GM18861 (cell line): ENCODE results near the gene RBBP8NL.

Experiments used
- ATAC-seq: cut with Tn5 transposase; IDR thresholded peaks from one replicate; pipeline ENCODE4 v1.9.1; 2021; ENCODE audit not compliant: unreplicated experiment

Gene RBBP8NL

DNA sequence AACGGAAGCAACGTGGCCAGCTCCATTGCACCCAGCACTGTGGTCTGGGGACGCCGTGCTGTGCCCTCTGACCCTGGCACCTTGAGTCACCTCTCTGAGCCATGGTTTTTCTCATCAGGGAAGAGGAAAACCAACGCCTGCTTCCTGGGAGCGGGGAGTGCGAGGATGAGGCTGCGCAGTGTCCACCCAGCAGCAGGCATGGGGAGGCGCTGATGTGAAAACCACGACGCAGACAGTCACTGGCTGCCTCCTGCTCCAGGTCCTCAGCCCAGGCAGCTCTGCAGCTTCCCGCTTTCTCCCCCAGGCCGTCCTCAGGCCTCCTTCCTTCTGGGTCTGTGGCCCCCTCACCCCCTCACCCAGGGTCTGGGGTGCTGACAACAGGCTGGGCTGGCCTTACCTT, 34.5 kb upstream of the RBBP8NL start:
- ATAC-seq: no peak

DNA sequence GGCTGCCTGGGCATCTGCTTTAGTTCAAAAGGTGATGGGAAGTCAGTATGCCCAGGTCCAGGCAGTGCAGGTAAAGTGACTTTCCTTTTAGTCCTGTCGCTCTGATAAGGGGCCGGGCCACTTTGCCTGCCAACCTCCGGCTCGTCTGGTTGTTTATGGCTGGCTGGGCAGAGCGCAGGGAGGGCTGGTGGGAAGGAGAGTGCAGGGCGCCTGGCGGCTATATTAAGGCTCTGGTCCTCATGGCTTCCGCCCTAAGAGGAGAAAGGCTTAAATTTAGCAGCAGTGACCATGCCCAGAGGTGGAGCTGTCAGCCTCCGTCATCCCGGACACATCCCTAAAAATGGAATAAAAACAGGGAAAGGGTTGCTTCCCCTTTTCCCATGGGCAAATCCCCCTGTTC, 33.8 kb upstream of the RBBP8NL start:
- ATAC-seq: no peak

DNA sequence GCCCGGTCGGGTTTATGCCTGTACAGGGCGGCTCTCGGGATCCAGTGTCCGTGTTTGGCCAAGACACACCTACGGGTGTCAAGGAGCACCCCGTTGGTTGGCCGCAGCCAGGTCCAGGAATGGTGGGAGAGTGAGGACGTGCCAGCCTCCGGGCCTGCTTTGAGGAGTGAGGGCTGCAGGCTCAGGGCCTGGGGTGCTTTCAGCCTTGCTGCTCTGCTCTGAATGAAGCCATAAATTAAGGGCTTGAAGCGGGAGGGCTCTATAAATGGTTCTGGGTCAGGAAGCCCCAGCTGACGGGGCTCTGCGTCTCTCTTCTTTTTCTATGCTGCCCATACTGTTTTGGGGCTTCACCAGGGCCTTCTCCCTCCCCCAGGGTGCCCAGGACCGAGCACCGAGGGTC, 33.3 kb upstream of the RBBP8NL start:
- no peak for ATAC-seq

DNA sequence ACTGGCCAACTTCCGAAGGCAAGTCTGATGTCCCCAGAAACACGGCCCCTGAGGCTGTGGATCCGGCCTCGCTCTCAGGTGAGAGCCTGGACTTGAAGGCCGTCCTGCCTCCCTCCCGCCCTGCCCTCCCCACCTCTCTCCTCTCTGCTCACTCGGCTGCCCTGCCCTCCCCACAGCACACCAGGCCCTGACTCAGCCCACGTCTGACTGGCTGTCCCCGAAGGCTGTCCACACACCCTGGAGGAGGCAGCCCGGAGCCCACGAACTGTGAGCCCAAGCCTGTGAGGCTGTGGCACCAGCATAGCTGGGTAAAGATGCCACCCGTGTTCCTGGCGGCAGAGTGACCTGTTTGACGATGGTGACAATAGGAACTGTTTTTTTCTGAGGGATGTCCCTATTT, 32.1 kb upstream of the RBBP8NL start:
- no peak for ATAC-seq

DNA sequence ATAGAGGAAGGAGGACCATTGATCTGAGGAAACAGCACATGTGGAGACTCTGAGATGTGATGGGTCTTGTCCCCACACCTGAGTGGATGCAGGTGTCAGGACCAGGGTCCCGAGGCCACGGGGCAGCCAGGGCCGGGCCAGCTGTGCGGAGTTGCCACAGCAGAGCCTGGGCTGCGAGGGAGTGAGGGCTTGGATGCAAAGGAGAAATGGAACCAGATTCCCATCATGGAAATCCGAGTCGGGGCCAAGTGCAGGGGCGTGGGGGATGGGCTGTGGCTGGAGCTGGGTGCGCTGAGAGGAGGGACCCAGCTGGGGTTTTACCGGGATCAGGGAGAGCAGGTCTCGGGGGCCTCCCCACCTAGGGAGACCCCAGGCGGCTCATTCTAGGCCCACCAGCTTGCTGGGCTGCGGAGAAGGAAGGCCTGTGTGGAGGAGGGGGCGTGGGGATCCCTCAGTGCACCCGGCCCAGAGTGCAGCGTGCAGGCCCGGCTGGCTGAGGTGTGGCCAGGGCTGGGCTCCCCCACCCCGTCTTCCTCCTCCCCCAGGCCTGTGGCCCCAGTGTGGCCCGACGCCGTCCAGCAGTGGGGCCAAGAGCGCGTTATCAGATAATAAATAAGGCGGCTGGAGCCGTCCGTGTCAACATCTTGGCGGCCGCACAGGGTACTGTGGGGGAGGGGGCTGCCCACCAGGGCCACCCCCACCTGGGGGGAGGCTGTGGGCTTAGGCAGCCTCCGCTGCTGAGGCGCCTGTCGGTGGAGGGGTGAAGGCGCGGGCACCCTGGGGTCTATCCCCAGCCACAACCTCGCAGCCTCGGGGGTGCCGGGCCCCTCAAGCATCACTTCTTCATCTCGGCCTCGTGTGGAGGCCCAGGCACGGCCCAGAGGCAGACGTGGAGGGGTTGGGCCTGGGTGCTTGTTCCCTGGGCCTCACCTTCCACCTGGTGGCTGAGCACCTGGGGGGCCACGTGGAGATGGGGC, 31.2 kb upstream of the RBBP8NL start:
- no peak for ATAC-seq

DNA sequence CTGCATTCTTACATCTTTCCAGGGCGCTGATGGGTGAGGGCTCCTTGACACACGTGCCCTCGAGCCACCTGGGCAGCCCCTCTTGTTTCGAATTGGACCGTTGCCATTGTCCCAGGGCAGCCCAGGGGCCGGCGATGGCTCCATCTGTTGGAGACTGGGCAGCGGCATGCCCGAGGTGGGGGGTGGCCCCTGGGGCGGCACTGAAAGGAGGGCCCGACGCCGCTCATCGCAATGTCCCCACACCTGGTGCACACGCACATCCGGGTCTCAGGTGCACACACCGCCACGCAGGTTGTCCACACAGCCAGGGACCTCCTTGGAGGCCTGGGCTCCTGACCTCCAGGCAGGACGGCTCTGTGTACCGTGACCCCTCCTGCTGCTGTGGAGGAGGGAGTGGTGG, 30.5 kb upstream of the RBBP8NL start:
- no peak for ATAC-seq

DNA sequence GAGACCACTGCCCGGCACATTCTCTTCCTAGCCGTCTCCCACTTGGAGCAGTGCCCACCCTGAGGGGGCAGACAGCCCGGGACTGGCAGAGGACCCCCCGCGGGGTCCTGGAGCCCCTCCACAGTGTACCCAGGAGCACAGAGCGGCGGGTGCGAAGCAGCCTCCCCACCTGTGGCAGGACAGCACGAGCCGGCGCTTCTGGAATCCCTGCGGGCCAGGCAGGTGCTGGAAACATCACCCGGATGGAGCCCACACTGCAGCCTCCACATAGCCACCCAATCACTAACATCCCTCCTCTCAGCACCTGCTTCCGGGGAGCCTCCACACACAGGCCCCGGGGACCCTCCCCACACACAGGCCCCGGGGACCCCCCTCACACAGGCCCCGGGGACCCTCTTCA, 29.8 kb upstream of the RBBP8NL start:
- no peak for ATAC-seq

DNA sequence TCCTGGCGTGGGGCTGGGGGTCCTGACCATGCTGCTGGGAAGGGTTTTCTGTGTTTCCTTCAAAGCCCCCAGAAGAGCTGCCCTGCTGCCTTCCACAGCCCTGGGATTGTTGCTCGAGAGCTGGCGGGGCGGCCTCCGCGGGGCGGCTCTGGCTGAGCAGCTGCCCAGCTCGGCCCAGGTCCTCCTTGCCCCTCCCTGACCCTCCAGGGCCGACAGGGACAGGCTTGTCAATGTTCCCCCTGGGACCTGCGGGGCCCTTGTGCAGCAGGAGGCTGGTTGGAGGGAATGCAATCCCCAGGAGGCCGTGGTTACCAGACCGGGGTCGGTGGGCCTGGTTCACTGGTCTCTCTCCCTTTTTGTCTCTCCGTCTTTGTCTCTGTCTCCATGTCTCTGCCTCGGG, 28.6 kb upstream of the RBBP8NL start:
- ATAC-seq: no peak

DNA sequence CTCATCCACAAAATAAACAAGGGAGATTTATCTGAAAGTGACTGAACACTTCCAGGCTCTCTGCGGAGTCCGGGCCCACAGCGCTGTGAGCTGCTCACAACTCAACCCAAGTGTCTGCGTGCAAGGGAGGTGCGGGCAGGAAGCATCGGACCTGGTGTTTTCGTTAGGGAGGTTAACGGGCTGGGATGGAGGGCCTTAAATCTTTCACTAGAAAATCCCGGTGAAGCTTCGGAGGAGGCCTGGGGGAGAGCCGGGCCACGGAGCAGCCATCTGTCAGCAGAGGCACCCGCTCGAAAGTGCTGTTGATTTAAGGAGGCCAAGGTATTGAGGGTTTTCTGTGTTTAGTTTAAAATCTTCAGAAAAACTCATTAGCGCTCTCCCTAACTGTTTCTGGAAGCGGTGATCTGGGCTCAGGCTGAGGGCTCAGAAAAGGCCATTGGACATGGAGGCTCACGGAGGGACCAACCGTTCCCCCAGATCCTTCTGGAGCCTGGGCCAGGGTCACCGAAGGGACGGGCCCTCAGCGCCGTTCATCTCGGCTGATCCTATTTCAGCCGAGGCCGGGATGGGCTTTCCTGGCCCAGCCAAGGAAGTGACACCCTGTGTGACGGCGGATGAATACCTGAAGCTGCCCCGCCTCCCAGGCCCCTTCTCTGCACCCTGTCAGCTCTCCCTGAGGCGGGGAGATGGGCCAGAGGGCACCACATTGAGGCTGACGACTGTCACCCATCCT, 27.7 kb upstream of the RBBP8NL start:
- ATAC-seq: no peak

DNA sequence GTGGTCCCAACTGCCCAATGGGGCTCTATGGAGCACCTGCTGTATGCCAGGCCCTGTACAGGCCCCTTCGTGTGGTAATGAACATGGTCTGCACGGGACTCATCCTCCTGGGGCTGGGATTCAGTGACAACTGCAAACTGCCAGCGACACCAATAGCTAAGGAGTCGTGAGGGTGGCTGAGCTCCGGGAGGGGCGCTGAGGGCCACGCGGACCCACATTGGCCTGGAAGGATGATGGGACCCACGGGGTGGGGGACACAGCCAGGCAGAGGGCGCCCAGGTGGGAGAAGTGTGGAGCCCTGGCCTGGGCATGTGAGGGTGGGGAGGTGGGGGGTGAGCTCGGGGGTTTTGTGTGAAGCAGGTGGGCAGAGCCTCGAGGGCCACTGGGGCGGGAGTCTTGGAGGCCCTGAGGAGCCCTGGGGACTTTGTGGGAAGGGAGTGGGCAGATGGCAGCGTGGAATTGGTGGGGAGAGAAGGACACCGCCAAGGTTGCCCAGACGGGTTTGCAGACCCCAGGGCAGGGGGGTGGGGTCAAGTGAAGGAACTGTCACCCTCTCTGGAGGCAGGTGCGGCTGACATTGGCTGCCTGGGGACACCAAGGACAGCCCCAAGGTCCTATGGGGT, 26.0 kb upstream of the RBBP8NL start:
- ATAC-seq: no peak

DNA sequence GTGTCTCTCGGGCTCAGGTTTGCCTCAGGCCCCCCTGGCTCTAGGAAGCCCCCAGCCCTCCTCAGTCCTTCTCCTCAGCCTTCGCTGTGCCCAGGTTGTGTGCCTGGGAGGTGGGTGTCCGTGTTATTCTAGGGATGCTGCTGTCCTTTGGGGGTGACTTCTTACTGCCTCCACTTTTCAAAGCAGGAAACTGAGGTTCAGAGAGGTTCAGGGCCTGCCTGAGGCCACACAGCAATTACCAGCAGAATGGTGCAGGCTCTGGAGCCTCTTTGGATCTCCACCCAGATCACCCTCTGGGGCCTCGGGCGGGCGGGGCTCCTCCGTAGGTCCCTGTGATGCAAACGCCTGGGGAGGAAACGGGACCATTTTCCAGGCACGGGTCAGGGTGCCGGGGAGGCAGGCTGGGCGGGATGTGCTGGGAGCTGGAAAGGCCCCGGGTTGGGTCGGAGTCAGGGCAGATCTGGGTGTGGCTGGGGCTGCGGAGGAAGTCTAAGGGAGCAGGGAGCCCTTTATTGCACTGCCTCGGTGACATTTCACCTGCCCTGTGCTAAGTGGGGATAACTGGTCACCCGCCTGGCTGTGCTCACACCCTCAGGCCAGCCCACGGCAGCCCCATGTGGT, 25.2 kb upstream of the RBBP8NL start:
- no peak for ATAC-seq

DNA sequence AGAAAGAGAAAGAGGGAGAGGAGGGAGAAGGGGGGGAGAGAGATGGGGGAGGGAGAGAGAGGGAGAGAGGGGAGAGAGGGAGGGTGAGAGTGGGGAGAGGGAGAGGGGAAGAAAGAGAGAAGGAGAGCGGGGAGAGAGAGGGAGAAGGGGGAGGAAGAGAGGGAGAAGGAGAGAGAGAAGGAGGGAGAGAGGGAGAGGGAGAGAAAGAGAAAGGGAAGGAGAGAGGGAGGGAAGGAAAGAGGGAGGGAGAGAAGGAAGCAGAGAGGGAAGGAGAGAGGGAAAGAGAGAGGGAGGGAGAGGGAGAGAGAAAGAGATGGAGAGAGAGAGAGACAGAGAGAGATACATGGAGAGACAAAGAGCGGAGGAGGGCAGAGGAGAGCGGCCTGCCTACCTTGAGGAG, 24.6 kb upstream of the RBBP8NL start:
- no peak for ATAC-seq

DNA sequence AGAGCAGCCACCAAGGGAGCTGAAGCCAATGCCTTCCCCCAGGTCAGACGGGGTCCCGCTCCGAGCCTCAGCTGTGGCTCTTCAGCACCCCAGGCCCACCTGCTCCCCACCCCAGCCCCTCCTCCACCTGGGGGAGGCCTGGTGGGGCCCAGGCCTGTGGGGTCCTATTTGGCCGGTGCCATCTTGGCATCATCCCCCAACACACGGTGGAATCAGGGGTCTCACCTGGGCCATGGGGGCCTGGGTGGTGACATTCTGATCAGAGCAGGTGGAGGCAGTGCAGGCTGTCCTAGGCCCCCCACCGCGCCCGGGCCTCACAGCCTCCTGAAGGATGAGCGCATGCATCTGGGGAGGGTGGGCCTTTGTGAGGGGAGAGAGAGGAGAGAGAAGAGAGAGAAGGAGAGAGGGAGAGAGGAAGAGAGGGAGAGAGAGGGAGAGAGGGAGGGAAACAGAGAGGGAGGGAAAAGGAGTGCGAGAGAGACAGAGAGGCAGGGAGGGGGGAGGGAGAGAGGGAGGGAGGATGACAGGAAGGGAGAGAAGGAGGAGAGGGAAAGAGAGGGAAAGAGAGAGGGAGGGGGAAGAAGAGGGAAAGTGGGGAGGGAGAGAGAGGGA, 23.9 kb upstream of the RBBP8NL start:
- no peak for ATAC-seq

DNA sequence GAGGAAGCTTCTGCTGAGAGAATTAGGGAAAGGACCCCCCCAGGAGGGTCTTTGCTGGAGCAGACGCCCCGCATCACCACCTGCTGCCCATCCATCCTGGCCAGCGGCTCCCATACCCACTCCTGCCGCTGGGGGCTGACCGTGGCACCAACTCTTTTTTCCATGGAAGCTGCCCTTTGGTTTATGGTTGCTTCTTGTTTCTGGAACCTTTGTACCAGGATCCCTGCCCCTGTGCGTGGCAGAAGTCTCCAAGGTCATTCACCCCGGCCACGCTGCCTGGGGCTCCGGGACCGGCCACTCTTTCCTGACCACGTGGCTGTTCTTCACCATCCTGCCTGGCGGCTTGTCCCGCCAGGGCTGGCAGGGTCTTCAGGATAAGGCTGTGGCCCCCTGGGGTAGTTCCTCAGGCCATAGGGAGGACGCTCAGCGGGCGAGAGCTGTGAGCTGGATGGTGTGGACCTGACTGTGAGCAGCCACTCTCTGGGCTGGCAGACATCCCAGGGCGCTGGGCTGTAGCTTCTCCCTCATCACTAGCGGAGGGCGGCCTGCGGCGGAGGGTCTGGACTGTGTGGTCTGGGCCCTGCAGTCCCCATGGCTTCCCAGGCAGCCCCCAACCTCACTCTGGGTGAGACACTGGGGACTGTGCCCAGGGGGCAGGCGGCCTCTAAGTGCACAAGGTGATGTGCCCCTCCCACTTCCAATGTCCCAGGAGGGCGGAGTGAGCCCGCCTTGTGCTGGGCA, 22.8 kb upstream of the RBBP8NL start:
- ATAC-seq: no peak

DNA sequence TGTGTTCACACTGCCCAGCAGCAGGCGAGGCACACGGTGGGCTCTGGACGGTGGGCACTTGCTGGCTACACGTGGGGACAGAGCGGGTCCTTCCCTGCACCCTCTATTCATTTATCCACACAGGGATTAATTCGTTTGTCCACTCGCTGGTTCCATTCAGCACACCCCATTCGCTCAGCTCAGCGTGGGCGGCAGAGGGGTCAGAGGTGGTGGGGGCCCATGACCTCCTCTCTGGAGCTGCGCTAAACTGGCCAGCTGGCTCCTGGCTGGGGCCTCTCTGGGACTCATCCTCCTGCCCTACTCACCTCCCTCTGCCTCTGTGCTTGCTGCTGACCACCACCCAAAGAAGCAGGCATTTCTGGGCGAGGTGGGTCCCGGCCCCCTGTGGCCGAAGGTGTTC, 21.4 kb upstream of the RBBP8NL start:
- ATAC-seq: no peak

DNA sequence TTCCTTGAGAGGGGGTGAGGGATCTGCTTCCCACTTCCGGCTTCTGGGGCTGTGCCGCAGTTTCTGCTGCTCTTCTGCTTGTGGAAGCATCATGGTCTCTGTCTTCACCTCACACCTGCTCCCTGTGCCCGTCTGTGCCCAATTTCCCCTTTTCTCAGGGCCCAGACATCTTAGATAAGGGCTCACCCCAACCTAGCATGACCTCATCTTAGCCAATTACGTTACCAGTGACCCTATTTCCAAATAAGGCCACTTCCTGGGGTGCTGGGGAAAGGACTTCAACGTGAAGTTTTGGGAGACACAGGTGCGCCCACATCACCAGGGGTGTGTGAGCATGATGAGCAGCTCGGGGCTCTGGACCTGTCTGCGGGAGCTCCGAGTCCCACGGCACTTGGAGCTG, 20.7 kb upstream of the RBBP8NL start:
- ATAC-seq: no peak

DNA sequence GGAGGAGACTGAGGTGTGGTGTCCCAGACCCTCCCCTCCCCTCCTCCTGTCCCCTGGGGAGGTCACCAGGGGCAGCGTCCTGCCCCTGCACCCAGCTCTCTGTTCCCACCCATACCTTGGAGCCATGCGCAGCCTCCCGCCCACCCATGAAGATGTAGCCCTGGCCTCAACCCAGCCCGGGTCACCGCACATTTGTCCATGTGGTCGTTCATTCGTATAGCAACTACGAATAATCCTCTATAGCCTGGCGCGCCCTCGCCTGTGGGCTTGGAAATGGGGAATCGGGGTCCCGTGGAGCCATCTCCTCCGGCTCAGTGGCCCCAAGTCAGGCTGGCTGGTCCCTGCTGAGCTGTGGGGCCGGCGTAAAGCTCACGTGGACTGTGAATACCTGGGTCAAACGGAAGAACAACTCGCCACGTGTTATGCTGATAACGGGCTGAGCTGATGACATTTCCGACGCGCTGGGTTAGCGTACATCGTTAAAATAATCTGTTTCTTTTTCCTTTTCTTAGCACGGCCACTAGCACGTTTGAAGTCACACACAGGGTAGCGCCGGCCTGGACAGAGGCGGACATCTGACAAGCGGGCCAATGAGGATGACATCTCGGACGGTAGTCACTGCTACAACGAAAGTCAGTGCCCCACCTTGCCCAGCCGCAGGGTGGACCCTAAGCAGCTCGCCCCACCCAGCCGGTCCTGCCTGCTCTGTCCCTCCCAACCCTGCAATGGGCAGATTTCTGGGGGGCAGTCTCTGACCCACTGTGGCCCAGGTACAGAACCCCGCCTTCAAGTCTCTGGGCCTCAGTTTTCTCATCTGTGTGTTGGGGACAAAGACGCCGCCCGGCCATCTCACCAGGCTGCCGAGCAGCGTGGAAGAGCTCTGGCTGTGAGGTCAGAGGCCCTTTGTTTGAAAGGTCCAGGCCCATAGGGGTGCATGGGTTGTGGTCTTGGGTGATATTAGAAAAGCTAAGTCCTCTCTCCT, 19.8 kb upstream of the RBBP8NL start:
- no peak for ATAC-seq

DNA sequence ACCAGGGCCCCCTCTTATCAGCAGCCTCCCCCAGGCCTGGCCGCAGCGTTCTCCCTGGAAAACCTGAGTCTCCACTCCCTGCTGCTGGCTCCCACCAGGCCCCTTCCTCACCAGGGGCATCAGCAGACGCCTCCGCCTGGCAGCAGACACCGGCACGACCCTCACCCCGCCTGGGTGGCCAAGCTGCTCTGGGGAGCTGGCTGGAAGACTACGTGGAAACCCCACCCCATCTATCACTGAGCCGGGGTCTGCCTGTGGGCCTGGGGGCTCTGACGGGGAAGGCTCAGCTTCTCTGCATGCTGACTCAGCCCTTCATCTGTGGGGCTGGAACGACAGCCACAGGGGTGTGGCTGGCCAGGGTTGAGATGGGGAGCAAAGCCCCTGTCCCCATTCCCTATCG, 19.1 kb upstream of the RBBP8NL start:
- ATAC-seq: no peak
